GM12878 (cell line): ENCODE measurements around the gene KLK3. TPM values are rescaled to one million over a fixed set of nuclear protein-coding genes. Genes with fewer than 3 reads are reported as not detected.

Source experiments
- CTCF ChIP-seq, 3 experiments: IDR thresholded peaks in 2 of 3; conservative IDR thresholded peaks in 1 of 3; 2 replicates each; pipeline ENCODE4 v1.5.1; 2011; ENCODE audit warnings: low read depth in 3 of 3, low read length in 3 of 3, mild to moderate bottlenecking in 3 of 3, control low read depth in 2 of 3, moderate library complexity in 2 of 3, inconsistent platforms in 1 of 3, mixed read lengths in 1 of 3; ENCODE audit not compliant: control insufficient read depth in 2 of 3, insufficient read depth in 1 of 3; ENCODE audit errors: extremely low read depth in 1 of 3
- E2F4 ChIP-seq: IDR thresholded peaks from 2 replicates; pipeline ENCODE4 v1.6.1; 2012; ENCODE audit warnings: low read depth, low read length, improper control_type of control experiment
- MTA2 ChIP-seq: fragments of 450-650 bp; IDR thresholded peaks from 2 replicates; pipeline ENCODE4 v1.6.1; 2016; ENCODE audit warnings: low read depth, mild to moderate bottlenecking, moderate library complexity
- MYC ChIP-seq: IDR thresholded peaks from 2 replicates; pipeline ENCODE4 v1.6.1; 2011; ENCODE audit warnings: mild to moderate bottlenecking, low read length, moderate library complexity, inconsistent platforms; ENCODE audit not compliant: insufficient read depth, insufficient replicate concordance, insufficient read length, severe bottlenecking
- POLR2A ChIP-seq: IDR thresholded peaks from 2 replicates; pipeline ENCODE4 v1.6.1; 2011; ENCODE audit warnings: low read depth, mild to moderate bottlenecking, low read length
- POU2F2 ChIP-seq: IDR thresholded peaks from 3 replicates; pipeline ENCODE4 v1.6.1; 2011; ENCODE audit warnings: low read depth, mild to moderate bottlenecking, low read length, borderline replicate concordance
- REST ChIP-seq: IDR thresholded peaks from 2 replicates; pipeline ENCODE4 v1.6.1; 2012; ENCODE audit warnings: mild to moderate bottlenecking, low read depth, low read length
- RUNX3 ChIP-seq: IDR thresholded peaks from 2 replicates; pipeline ENCODE4 v1.6.1; 2012; ENCODE audit warnings: low read length, inconsistent platforms
- SMARCA5 ChIP-seq: fragments of 450-650 bp; IDR thresholded peaks from 2 replicates; pipeline ENCODE4 v1.6.1; 2017; ENCODE audit warnings: mild to moderate bottlenecking
- USF1 ChIP-seq: IDR thresholded peaks from 2 replicates; pipeline ENCODE4 v1.6.1; 2011; ENCODE audit warnings: borderline replicate concordance, low read depth, mild to moderate bottlenecking, moderate library complexity, mixed read lengths, low read length; ENCODE audit not compliant: insufficient read depth; ENCODE audit errors: extremely low read length
- polyA plus RNA-seq, 11 experiments: library from polyadenylated mRNA; depleted of rRNA in 4 of 11; unstranded in 6 of 11; stranded (reverse) in 5 of 11; fragments of >200 nt; fragmentation: Nextera tagmentation in 4 of 11; fragmentation: Illumina TruSeq in 1 of 11; extraction: Ambion mirVana in 4 of 11; extraction: Trizol in 1 of 11; gene quantifications; 1 replicate in 1 of 11; 2 replicates in 10 of 11; pipeline versions ENCODE4 v1.2.1 to v1.2.3, GENCODE V29; 2011 to 2016; ENCODE audit warnings: inconsistent platforms in 2 of 11, missing spikeins in 2 of 11, low read depth in 1 of 11
- total RNA-seq, 4 experiments: library from RNA; depleted of rRNA in 3 of 4; stranded (reverse); fragments of >200 nt in 3 of 4; fragmentation: Illumina TruSeq in 1 of 4; extraction: Trizol in 1 of 4; gene quantifications; 2 replicates each; pipeline versions ENCODE4 v1.2.1 to v1.2.3, GENCODE V29; 2013 to 2021

The KLK3 gene
- total and polyA plus RNA-seq, 10 of the 15 experiments (the other 5 are each of a cell fraction or from before 2014, with no cell fraction given) = 0.31 TPM; not detected in 9

GRCh38 chr19:50889638-50890037 is 34.9 kb downstream of the KLK3 start (continued):
- no peak for TF ChIP-seq CTCF (IDR thresholded peaks at IDR 0.05 in 2 of 3, conservative IDR thresholded peaks at IDR 0.05 in 1 of 3; ENCODE audit: control insufficient read depth in 2 of 3, extremely low read depth in 1 of 3, insufficient read depth in 1 of 3, low read depth in 3 of 3, low read length in 3 of 3)
- no peak for TF ChIP-seq MYC
- TF ChIP-seq POU2F2 = no peak
- TF ChIP-seq USF1 = no peak
- TF ChIP-seq SMARCA5 = no peak
- no peak for TF ChIP-seq REST
- no peak for TF ChIP-seq RUNX3
- no peak for TF ChIP-seq MTA2
- TF ChIP-seq E2F4 = no peak
- TF ChIP-seq POLR2A = no peak
- TF ChIP-seq, all 136 proteins: peak for 0
